Nephron progenitor cell (in vitro differentiated cells): ENCODE results near the gene NR6A1.
A peak's percentile ranks its signal among the peaks of the same experiment; 100 is the strongest.

Experiments
- DNase-seq: peaks from one replicate; pipeline ENCODE4 v3.0.0; 2021
- H3K27ac Mint-ChIP-seq: 2 replicates; pipeline ENCODE4 v1.8.0; 2021; ENCODE audit warnings: mild to moderate bottlenecking, moderate library complexity, mixed read lengths
- H3K27me3 Mint-ChIP-seq: 2 replicates; pipeline ENCODE4 v1.8.0; 2021; ENCODE audit warnings: mild to moderate bottlenecking, low read depth, mixed read lengths; ENCODE audit not compliant: poor library complexity
- H3K36me3 Mint-ChIP-seq: 2 replicates; pipeline ENCODE4 v1.8.0; 2021; ENCODE audit warnings: low read depth, mixed read lengths
- H3K4me1 Mint-ChIP-seq: 2 replicates; pipeline ENCODE4 v1.8.0; 2021; ENCODE audit warnings: mixed read lengths
- H3K4me3 Mint-ChIP-seq: 2 replicates; pipeline ENCODE4 v1.8.0; 2021; ENCODE audit warnings: mild to moderate bottlenecking, moderate library complexity, mixed read lengths
- H3K9me3 Mint-ChIP-seq: 2 replicates; pipeline ENCODE4 v1.8.0; 2021; ENCODE audit warnings: mild to moderate bottlenecking, moderate library complexity, mixed read lengths
- CTCF ChIP-seq: fragments of 200-600 bp; sonication (generic); IDR thresholded peaks from 2 replicates; pipeline ENCODE4 v1.5.0; 2021; ENCODE audit warnings: antibody characterized with exemption

The NR6A1 gene

GRCh38 chr9:124624735-124624992 is 146.4 kb downstream of the NR6A1 start:
- TF ChIP-seq CTCF: no peak
- no peak for DNase-seq
- no peak overlapping the region for H3K27ac Mint-ChIP-seq
- peaks cover 2% of the 10 kb centered on the region for H3K27me3 Mint-ChIP-seq
- H3K4me1 Mint-ChIP-seq: peaks cover 39% of the 10 kb centered on the region
- no peak overlapping the region for H3K4me3 Mint-ChIP-seq
- H3K36me3 Mint-ChIP-seq: peaks cover 12% of the 10 kb centered on the region
- H3K9me3 Mint-ChIP-seq: no peaks in the 10 kb centered on the region

GRCh38 chr9:124623966-124624734 is 147.0 kb downstream of the NR6A1 start:
- H3K9me3 Mint-ChIP-seq: no peaks in the 10 kb centered on the region
- peaks cover 8% of the 10 kb centered on the region for H3K36me3 Mint-ChIP-seq
- peaks cover 39% of the 10 kb centered on the region for H3K4me1 Mint-ChIP-seq
- peaks cover 2% of the 10 kb centered on the region for H3K27me3 Mint-ChIP-seq
- H3K4me3 Mint-ChIP-seq: no peak overlapping the region
- no peak for DNase-seq
- peak overlapping the region; percentile 60 for H3K27ac Mint-ChIP-seq
- TF ChIP-seq CTCF: no peak

GRCh38 chr9:124622882-124623281 is 148.2 kb downstream of the NR6A1 start:
- Mint-ChIP-seq H3K4me1 (peaks cover 48% of the 10 kb centered on the region), H3K9me3 (no peaks in the 10 kb centered on the region), H3K27ac (peak overlapping the region; percentile 96), H3K4me3 (peak overlapping the region; percentile 24), H3K36me3 (peaks cover 8% of the 10 kb centered on the region), H3K27me3 (peaks cover 2% of the 10 kb centered on the region)
- TF ChIP-seq CTCF: no peak
- no peak for DNase-seq

- peaks cover 58% of the 10 kb centered on the region for H3K4me1 Mint-ChIP-seq
- H3K36me3 Mint-ChIP-seq: peaks cover 4% of the 10 kb centered on the region
- peak overlapping the region; percentile 36 for H3K4me3 Mint-ChIP-seq
- no peaks in the 10 kb centered on the region for H3K9me3 Mint-ChIP-seq
- no peak for TF ChIP-seq CTCF
- no peak for DNase-seq
- peak overlapping the region; percentile 96 for H3K27ac Mint-ChIP-seq
- peaks cover 3% of the 10 kb centered on the region for H3K27me3 Mint-ChIP-seq
Observed at GRCh38 chr9:124621371-124622328, 149.5 kb downstream of the NR6A1 start.

- no peak for DNase-seq
- no peak for TF ChIP-seq CTCF
- Mint-ChIP-seq H3K27me3 (peaks cover 7% of the 10 kb centered on the region), H3K36me3 (no peaks in the 10 kb centered on the region), H3K9me3 (no peaks in the 10 kb centered on the region), H3K4me3 (no peak overlapping the region), H3K27ac (peak overlapping the region; percentile 11), H3K4me1 (peaks cover 51% of the 10 kb centered on the region)
Observed at GRCh38 chr9:124618476-124618875, 152.6 kb downstream of the NR6A1 start.
